HCT116 (cell line): ENCODE measurements around the gene DDX52. TPM values are rescaled to one million over a fixed set of nuclear protein-coding genes. Genes with fewer than 3 reads are reported as not detected.

Experiments used
- ATAC-seq: fragments of 200-7000 bp; cut with Tn5 transposase; 2 replicates; pipeline ENCODE4 v1.9.1; 2020; ENCODE audit warnings: mild to moderate bottlenecking, moderate library complexity
- BruUV-seq: library from RNA; stranded (reverse); fragments of 400-500 nt; replicated peaks from 2 replicates; lab custom pipeline; 2021; lab: Mats Ljungman, UMichigan
- CTCF ChIA-PET: fragments of 300-600 bp; sonication (Branson Sonifier 250); formaldehyde crosslinking; loops from one replicate; lab custom pipeline; 2021; ENCODE audit warnings: antibody characterized with exemption; lab: Charles Lee
- POLR2A ChIA-PET: fragments of 300-600, 350-600 bp; sonication (Branson Sonifier 250); formaldehyde crosslinking; loops from one replicate; lab custom pipeline; 2021; ENCODE audit warnings: antibody characterized with exemption; lab: Charles Lee
- RAD21 ChIA-PET, 2 experiments: fragments of 300-600 bp; sonication (Branson Sonifier 250); formaldehyde crosslinking; loops; one replicate each; lab custom pipeline; 2023; ENCODE audit warnings: low total read pairs in 2 of 2; ENCODE audit not compliant: uncharacterized antibody in 2 of 2, unreplicated experiment in 2 of 2, low non-redundant PET in 1 of 2; lab: Charles Lee
- DNase-seq: peaks from one replicate; pipeline ENCODE4 v3.0.0-alpha.2; 2010; ENCODE audit warnings: low read depth, low spot score
- H2AFZ ChIP-seq: fragments of 200-600 bp; shearing (Covaris generic), sonication (generic); 2 replicates; pipeline ENCODE4 v1.6.1; 2017; ENCODE audit warnings: low read depth, mixed run types, mixed read lengths, antibody characterized with exemption, low read length; ENCODE audit not compliant: poor library complexity, severe bottlenecking
- H3K27ac ChIP-seq: 2 replicates; pipeline ENCODE4 v1.5.1; 2012; ENCODE audit warnings: low read depth, low read length
- H3K27me3 ChIP-seq: fragments of 200-600 bp; sonication (generic); 2 replicates; pipeline ENCODE4 v1.6.1; 2016; ENCODE audit warnings: mixed run types, low read length, mixed read lengths; ENCODE audit not compliant: insufficient read depth
- H3K36me3 ChIP-seq, 2 experiments: fragments of 200-500 bp in 1 of 2; fragments of 200-600 bp in 1 of 2; sonication (Bioruptor generic) in 1 of 2; sonication (generic) in 1 of 2; 2 replicates each; pipeline versions ENCODE4 v1.5.1 to v1.6.1; 2014 to 2016; ENCODE audit warnings: low read length in 2 of 2, inconsistent platforms in 1 of 2, mixed read lengths in 1 of 2, mixed run types in 1 of 2; ENCODE audit not compliant: insufficient read depth in 2 of 2, control insufficient read depth in 1 of 2
- H3K4me1 ChIP-seq, 2 experiments: fragments of 200-600 bp in 1 of 2; sonication (generic) in 1 of 2; 2 replicates each; pipeline versions ENCODE4 v1.5.1 to v1.6.1; 2012 to 2017; ENCODE audit warnings: low read length in 2 of 2, inconsistent platforms in 1 of 2, mild to moderate bottlenecking in 1 of 2, mixed read lengths in 1 of 2, mixed run types in 1 of 2, moderate library complexity in 1 of 2; ENCODE audit not compliant: insufficient read depth in 2 of 2, control insufficient read depth in 1 of 2
- H3K4me2 ChIP-seq: fragments of 200-600 bp; sonication (generic); 2 replicates; pipeline ENCODE4 v1.6.1; 2017; ENCODE audit warnings: mixed run types, low read length, mixed read lengths
- H3K4me3 ChIP-seq, 2 experiments: fragments of 200-600 bp in 1 of 2; sonication (generic) in 1 of 2; replicated peaks in 1 of 2; 2 replicates each; pipeline ENCODE4 v1.5.1; 2011 to 2016; ENCODE audit warnings: low read length in 2 of 2, control low read depth in 1 of 2, low read depth in 1 of 2, mild to moderate bottlenecking in 1 of 2, mixed read lengths in 1 of 2, mixed run types in 1 of 2
- H3K79me2 ChIP-seq: fragments of 200-600 bp; sonication (generic); 2 replicates; pipeline ENCODE4 v1.6.1; 2017; ENCODE audit warnings: mild to moderate bottlenecking, mixed run types, low read length, moderate library complexity, mixed read lengths; ENCODE audit not compliant: insufficient read depth
- H3K9ac ChIP-seq: fragments of 200-600 bp; sonication (generic); 2 replicates; pipeline ENCODE4 v1.6.1; 2016; ENCODE audit warnings: low read length, mixed read lengths
- H3K9me2 ChIP-seq: fragments of 200-600 bp; sonication (generic), shearing (Covaris generic); 2 replicates; pipeline ENCODE4 v1.6.1; 2017; ENCODE audit warnings: mixed run types, mild to moderate bottlenecking, moderate library complexity; ENCODE audit not compliant: insufficient read depth
- H3K9me3 ChIP-seq, 2 experiments: fragments of 200-500 bp in 1 of 2; fragments of 200-600 bp in 1 of 2; sonication (Bioruptor generic) in 1 of 2; sonication (generic) in 1 of 2; 2 replicates each; pipeline ENCODE4 v1.6.1; 2014 to 2017; ENCODE audit warnings: low read length in 2 of 2, mixed read lengths in 2 of 2, inconsistent platforms in 1 of 2, low read depth in 1 of 2, mild to moderate bottlenecking in 1 of 2, mixed run types in 1 of 2, moderate library complexity in 1 of 2; ENCODE audit not compliant: control insufficient read depth in 1 of 2, insufficient read depth in 1 of 2
- H4K20me1 ChIP-seq: fragments of 200-600 bp; sonication (generic), shearing (Covaris generic); 2 replicates; pipeline ENCODE4 v1.6.1; 2017; ENCODE audit warnings: mixed run types, mild to moderate bottlenecking, moderate library complexity; ENCODE audit not compliant: insufficient read depth
- CBX3 ChIP-seq: IDR thresholded peaks from 2 replicates; pipeline ENCODE4 v1.6.1; 2012; ENCODE audit warnings: low read depth
- CEBPB ChIP-seq: IDR thresholded peaks from 2 replicates; pipeline ENCODE4 v1.6.1; 2012; ENCODE audit warnings: low read depth
- CTCF ChIP-seq, 3 experiments: fragments of 200-600 bp in 1 of 3; sonication (generic) in 1 of 3; IDR thresholded peaks in 2 of 3; conservative IDR thresholded peaks in 1 of 3; 2 replicates each; pipeline ENCODE4 v1.5.1; 2012 to 2017; ENCODE audit warnings: low read depth in 2 of 3, low read length in 2 of 3, antibody characterized with exemption in 1 of 3, borderline replicate concordance in 1 of 3, control low read depth in 1 of 3, mild to moderate bottlenecking in 1 of 3, mixed read lengths in 1 of 3, mixed run types in 1 of 3, moderate library complexity in 1 of 3; ENCODE audit not compliant: insufficient read depth in 1 of 3
- FOSL1 ChIP-seq: IDR thresholded peaks from 2 replicates; pipeline ENCODE4 v1.6.1; 2012; ENCODE audit warnings: low read depth
- JUND ChIP-seq: IDR thresholded peaks from 2 replicates; pipeline ENCODE4 v1.6.1; 2012
- intact Hi-C: fragments of 100-400 bp; cut with micrococcal nuclease; formaldehyde crosslinking; loops from 2 replicates; pipeline ENCODE4 v1.10.0; 2022
- total RNA-seq: library from RNA; stranded (reverse); gene quantifications from one replicate; pipeline ENCODE4 v1.2.1, GENCODE V29; 2021; ENCODE audit not compliant: unreplicated experiment
- TF ChIP-seq, protein P1 (sequence below): IDR thresholded peaks from 2 replicates; pipeline ENCODE4 v1.6.1; 2011; ENCODE audit warnings: mild to moderate bottlenecking, low read length, moderate library complexity; ENCODE audit not compliant: insufficient replicate concordance; ENCODE audit errors: extremely low read depth

The DDX52 gene
- total RNA-seq, 1 experiment from 2014 or later, result 45.4 TPM

DNA sequence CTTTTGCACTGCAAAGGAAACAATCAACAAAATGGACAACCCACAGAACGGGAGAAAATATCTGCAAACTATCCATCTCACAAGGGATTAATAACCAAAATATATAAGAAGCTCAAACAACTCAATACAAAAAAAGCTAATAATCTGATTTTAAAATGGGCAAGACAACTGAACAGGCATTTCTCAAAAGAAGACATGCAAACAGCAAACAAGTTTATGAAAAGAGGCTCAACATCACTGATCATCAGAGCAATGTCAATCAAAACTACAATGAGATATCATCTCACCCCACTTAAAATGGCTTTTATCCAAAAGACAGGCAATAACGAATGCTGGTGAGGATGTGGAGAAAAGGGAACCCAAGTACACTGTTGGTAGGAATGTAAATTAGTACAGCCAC lies 68.8 kb downstream of the DDX52 start:
- no peak overlapping the region for H2AFZ ChIP-seq
- ATAC-seq, result no peak
- no peaks in the 10 kb centered on the region for H4K20me1 ChIP-seq
- TF ChIP-seq FOSL1 (no peak), CTCF (IDR thresholded peaks at IDR 0.05 in 2 of 3, conservative IDR thresholded peaks at IDR 0.05 in 1 of 3; ENCODE audit: borderline replicate concordance in 1 of 3, insufficient read depth in 1 of 3, low read depth in 2 of 3, low read length in 2 of 3) (no peak), CEBPB (no peak), JUND (no peak), CBX3 (no peak)
- TF ChIP-seq, protein P1, sequence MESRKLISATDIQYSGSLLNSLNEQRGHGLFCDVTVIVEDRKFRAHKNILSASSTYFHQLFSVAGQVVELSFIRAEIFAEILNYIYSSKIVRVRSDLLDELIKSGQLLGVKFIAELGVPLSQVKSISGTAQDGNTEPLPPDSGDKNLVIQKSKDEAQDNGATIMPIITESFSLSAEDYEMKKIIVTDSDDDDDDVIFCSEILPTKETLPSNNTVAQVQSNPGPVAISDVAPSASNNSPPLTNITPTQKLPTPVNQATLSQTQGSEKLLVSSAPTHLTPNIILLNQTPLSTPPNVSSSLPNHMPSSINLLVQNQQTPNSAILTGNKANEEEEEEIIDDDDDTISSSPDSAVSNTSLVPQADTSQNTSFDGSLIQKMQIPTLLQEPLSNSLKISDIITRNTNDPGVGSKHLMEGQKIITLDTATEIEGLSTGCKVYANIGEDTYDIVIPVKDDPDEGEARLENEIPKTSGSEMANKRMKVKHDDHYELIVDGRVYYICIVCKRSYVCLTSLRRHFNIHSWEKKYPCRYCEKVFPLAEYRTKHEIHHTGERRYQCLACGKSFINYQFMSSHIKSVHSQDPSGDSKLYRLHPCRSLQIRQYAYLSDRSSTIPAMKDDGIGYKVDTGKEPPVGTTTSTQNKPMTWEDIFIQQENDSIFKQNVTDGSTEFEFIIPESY, result no peak
- TF ChIP-seq, all 23 proteins: peak for 0
- DNase-seq, result no peak
- intact Hi-C loops, result loop anchor here (10.0 kb wide), 1 partner anchor 340 kb away; no protein-coding TSS in a partner anchor
- Histone ChIP-seq H3K27ac (no peak overlapping the region), H3K4me1 (peaks cover 0 to 6% of the 10 kb centered on the region in 2 experiments; a peak in 1 of 4 replicates), H3K9me3 (no peaks in the 10 kb centered on the region), H3K79me2 (no peaks in the 10 kb centered on the region), H3K9me2 (no peaks in the 10 kb centered on the region), H3K4me2 (no peak overlapping the region), H3K27me3 (no peaks in the 10 kb centered on the region), H3K9ac (no peak overlapping the region), H3K36me3 (peaks cover 6 to 8% of the 10 kb centered on the region in 2 experiments; a peak in 3 of 4 replicates), H3K4me3 (no peak overlapping the region)
- CTCF ChIA-PET, result no interaction called here
- RAD21 ChIA-PET, result no interaction called here
- POLR2A ChIA-PET, result no interaction called here
- BruUV-seq, result no TSS peak
